GM10248 (cell line): ENCODE measurements around the gene M1AP.
A peak's percentile ranks its signal among the peaks of the same experiment; 100 is the strongest.

Experiments
- CTCF ChIA-PET: fragments of 300-600 bp; sonication (Branson Sonifier 250); formaldehyde crosslinking; extraction: SDS; loops from one replicate; lab custom pipeline; 2021; ENCODE audit warnings: antibody characterized with exemption; lab: Yijun Ruan, JAX
- POLR2A ChIA-PET: fragments of 350-650 bp; sonication (Branson Sonifier 250); formaldehyde crosslinking; extraction: SDS; loops from one replicate; lab custom pipeline; 2020; ENCODE audit warnings: antibody characterized with exemption; lab: Yijun Ruan, JAX
- DNase-seq: peaks from one replicate; pipeline ENCODE4 v3.0.0; 2012; ENCODE audit errors: extremely low spot score
- TF ChIP-seq, protein P1 (sequence below): IDR thresholded peaks from 2 replicates; pipeline ENCODE4 v1.5.1; 2012; ENCODE audit warnings: mild to moderate bottlenecking, low read depth; ENCODE audit errors: extremely low read depth, missing control alignments, control extremely low read depth

M1AP gene

DNA sequence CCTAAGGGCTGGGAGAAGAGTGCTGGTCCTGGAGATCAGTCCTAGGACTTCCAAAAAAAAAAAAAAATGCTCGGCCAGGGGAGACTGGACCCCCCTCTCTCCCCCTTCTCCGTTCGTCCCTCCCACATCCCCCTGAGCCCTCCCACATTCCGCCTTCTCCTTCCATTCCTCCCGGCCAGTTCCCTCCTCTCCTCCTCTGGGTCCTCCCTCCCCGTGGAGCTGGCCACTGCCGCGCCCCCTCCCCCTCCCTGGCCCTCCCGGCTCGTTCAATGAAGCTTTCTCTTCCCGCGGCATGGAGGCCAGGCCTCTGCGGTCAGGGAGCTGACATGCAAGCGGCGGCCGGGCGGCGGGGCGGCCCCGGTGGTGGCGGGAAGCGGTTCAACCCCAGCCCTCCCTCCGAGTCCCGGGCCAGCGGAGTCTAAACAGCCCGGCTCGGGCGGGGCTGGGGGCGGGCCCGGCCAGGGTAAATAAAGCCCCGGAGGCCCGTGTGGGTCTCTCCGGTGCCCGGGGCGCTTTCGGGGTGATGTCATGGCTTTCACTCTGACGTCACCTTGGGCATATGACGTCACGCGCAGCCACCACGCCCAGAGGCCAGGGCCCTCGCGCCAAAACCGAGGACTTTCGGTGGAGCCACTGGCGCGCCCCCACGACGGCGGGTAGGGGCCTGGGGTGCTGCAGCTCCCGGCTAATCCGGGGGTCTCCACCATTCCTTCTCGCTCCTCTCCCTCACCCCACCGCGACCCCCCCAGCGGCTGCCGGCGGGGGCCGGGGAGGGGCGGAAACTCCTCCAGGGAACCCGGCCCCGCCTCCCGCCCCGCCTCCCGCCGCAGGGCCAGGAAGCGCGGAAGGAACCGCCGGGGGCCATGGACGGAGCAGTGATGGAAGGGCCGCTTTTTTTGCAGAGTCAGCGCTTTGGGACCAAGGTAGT lies 94.0 kb downstream of the M1AP start, which contains the start of the genes DOK1 and LOXL3:
TSS of gene DOK1 (plus strand) at position 829 of the 928 bp plus-strand sequence. CDS start at position 864, 35 bp downstream.
TSS of gene LOXL3 (minus strand) at position 51 of the 928 bp plus-strand sequence. CDS start 1,308 bp downstream, outside the sequence.
- CTCF ChIA-PET: interaction anchor here (1.2 to 3.8 kb wide), 3 partner anchors 12 to 23 kb away, joined by 3 to 26 read pairs (median 7); no protein-coding TSS in a partner anchor
- DNase-seq: peak; percentile 90
- POLR2A ChIA-PET: interaction anchor here (0.6 to 0.7 kb wide), 2 partner anchors 100 to 424 kb away, joined by 4 to 8 read pairs; no protein-coding TSS in a partner anchor
- TF ChIP-seq, protein P1, sequence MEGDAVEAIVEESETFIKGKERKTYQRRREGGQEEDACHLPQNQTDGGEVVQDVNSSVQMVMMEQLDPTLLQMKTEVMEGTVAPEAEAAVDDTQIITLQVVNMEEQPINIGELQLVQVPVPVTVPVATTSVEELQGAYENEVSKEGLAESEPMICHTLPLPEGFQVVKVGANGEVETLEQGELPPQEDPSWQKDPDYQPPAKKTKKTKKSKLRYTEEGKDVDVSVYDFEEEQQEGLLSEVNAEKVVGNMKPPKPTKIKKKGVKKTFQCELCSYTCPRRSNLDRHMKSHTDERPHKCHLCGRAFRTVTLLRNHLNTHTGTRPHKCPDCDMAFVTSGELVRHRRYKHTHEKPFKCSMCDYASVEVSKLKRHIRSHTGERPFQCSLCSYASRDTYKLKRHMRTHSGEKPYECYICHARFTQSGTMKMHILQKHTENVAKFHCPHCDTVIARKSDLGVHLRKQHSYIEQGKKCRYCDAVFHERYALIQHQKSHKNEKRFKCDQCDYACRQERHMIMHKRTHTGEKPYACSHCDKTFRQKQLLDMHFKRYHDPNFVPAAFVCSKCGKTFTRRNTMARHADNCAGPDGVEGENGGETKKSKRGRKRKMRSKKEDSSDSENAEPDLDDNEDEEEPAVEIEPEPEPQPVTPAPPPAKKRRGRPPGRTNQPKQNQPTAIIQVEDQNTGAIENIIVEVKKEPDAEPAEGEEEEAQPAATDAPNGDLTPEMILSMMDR: no peak

DNA sequence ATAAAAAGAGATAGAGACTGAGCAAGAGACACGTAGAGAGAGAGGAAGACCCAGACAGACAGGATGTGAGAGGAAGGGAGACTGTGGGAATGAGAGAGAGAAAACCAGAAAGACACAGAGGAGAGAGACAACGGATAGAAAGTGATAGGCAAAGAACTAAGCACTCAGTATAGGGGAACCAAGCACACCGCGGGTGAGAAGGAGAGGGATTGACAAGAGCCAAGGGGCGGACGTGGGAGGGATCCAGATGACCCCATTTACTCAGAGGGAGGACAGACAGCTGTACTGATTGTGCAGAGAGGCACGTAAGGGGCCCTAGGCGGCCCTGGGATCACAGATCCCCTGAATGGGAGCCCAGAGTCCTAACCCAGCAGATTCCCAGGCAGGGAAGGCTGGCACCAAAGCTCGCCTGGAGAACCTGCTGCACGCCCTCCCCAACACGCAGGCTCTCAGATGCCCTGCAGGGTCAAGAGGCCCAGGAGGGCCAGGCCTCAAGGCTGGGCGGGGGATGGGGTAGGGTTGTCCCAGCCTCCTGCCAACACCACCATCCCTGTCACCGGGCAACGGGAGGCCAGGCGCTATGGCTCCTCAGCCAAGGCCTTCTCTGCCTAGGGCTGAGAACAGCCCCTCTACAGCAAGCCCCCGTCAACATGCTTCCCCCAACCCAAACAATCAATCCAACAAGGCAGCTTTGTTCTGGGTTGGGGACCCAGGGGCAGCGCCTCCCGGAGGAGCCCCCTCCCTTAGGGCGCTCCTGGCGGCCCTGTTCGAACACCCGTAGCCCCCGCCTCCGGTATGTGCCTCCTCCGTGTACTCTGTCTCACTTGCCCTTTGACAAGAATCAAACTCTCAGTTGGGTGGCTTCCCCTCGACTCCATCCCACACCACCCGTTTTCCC lies 95.0 kb downstream of the M1AP start:
- ChIA-PET CTCF (interaction anchor here (1.5 to 3.2 kb wide), 2 partner anchors 14 to 32 kb away, joined by 5 to 14 read pairs; no protein-coding TSS in a partner anchor), POLR2A (no interaction called here)
- TF ChIP-seq, protein P1: no peak
- DNase-seq: peak; percentile 61

- ChIA-PET CTCF (interaction anchor here (1.4 to 3.2 kb wide), 6 partner anchors 13 to 36 kb away, joined by 4 to 16 read pairs (median 6); partner anchors contain the start of genes AUP1 and HTRA2), POLR2A (no interaction called here)
- TF ChIP-seq, protein P1: no peak
- peak; percentile 49 for DNase-seq
Measured at GRCh38 chr2:74551942-74552913, 95.9 kb downstream of the M1AP start.

DNA sequence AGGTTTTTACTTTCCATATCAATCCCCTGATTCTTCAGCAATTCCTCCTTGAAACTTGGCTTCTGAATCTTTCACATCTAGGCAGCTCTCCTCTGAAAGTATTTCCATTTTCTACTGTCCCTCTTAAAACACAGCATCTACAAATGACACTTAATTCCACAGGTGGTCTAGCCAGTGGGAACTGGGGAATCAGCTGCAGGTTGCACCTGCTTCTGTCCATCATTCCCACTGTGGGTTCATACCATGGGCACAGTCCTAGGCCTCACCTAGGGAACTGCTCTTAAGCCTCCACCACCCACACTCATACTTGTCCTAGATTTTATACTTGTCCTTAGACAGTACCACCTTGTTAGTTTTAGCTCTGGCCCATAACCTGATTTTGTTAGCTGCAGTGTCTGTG lies 96.6 kb downstream of the M1AP start:
- POLR2A ChIA-PET: no interaction called here
- TF ChIP-seq, protein P1: no peak
- CTCF ChIA-PET: interaction anchor here (1.4 to 3.2 kb wide), 7 partner anchors 12 to 37 kb away, joined by 4 to 16 read pairs (median 8); partner anchors contain the start of genes AUP1 and HTRA2
- DNase-seq: no peak

DNA sequence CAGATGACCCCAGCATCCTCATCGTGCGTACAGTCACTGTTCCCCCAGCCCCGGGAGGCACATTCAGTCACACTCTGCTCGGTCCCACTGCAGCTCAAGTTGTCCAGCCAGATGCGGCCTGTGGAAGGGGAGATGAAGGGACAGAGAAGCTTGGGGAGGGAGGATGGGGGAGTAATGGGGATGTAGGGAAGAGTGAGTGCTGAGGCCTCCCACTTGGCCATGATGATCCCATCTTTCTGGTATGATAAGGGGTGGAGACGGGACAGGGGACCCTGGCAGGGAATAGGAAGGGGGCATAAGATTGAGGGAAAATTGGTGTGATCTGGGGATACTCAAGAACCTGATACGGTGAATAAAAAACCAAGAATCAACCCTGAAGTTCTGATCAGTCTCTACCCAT lies 97.9 kb downstream of the M1AP start:
- no peak for DNase-seq
- POLR2A ChIA-PET: interaction anchor here (0.9 to 1.0 kb wide), 2 partner anchors 11 to 20 kb away, joined by 3 read pairs; no protein-coding TSS in a partner anchor
- CTCF ChIA-PET: interaction anchor here (1.2 to 3.2 kb wide), 8 partner anchors 11 to 78 kb away, joined by 3 to 16 read pairs (median 6); partner anchors contain the start of genes AUP1, HTRA2 and MRPL53
- TF ChIP-seq, protein P1: no peak
